Hematopoietic multipotent progenitor cell treated with erythropoietin and hydrocortisone succinate and interleukin-3 and kit ligand, for 15 days (in vitro differentiated cells): ENCODE measurements around the gene TACC3.

Experiments used
- DNase-seq: peaks from one replicate; pipeline ENCODE4 v3.0.0-alpha.2; 2015; ENCODE audit warnings: low spot score

Gene TACC3

DNA sequence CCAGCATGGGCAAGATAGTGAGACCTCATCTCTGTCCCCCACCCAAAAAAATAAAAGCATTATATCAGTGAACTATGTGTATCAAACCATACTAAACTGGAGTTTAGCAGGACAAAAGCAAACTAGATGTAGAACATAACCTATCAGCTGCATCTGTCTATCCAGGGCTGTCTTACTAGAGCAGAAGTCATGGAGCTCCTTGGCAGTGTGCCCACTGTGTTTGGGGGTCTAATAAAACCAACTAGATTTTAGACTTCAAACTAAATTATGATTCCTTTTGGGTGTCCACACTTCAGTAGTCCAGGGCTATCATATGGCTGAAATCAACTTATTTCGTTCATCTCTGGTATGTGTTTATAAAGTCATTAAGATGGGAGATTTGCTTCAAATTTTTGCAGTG, 17.5 kb upstream of the TACC3 start:
- DNase-seq, result no peak

DNA sequence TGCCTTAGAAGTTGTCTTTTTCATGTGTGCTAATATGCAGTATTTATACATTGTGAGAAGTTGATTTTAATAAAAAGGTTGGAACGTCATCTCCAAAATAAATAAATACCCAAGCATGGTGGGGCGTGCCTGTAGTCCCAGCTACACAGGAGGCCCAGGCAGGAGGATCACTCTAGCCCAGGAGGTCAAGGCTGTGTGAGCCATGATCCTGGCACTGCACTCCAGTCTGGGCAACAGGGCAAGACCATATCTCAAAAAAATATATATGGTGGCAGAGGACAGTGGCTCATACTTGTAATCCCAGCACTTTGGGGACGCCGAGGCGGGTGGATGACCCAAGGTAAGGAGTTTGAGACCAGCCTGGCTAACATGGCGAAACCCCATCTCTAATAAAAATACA, 15.6 kb upstream of the TACC3 start:
- no peak for DNase-seq

DNA sequence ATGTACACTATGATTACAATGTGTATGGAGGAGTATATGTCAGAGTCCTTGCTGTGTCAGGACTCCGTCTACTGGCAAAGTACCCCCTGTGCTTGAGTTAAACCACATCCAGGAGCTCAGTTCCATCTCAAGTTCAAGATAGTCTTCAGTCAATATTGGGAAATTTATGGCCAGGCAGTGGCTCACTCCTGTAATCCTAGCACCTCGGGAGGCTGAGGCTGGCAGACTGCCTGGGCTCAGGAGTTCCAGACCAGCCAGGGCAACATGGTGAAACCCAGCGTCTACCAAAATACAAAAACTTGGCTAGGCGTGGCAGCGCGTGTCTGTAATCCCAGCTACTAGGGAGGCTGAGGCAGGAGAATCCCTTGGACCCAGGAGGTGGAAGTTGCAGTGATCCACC, 15.0 kb upstream of the TACC3 start:
- no peak for DNase-seq

DNA sequence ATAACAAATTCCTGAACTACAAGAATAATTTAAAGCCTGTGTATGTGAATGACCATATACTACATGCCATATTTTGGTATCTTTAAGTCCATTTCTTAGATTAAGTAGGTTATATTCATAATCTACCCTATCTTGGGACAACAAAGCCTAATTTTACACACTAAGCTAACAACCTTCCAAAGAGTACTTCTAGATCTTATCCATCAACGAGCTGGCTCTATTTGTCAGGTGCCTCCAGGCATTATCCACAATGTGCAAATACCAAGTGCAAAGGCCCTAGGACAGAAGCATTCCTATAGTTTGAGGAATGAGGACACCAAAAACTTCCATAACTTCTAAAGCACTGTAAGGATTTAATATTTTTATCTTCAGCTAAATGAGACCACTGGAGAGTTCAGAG, 12.7 kb upstream of the TACC3 start:
- DNase-seq, result no peak

GRCh38 chr4:1711055-1711570, 10.2 kb upstream of the TACC3 start:
- no peak for DNase-seq

GRCh38 chr4:1711571-1712215, 9.6 kb upstream of the TACC3 start:
- DNase-seq, result no peak

DNA sequence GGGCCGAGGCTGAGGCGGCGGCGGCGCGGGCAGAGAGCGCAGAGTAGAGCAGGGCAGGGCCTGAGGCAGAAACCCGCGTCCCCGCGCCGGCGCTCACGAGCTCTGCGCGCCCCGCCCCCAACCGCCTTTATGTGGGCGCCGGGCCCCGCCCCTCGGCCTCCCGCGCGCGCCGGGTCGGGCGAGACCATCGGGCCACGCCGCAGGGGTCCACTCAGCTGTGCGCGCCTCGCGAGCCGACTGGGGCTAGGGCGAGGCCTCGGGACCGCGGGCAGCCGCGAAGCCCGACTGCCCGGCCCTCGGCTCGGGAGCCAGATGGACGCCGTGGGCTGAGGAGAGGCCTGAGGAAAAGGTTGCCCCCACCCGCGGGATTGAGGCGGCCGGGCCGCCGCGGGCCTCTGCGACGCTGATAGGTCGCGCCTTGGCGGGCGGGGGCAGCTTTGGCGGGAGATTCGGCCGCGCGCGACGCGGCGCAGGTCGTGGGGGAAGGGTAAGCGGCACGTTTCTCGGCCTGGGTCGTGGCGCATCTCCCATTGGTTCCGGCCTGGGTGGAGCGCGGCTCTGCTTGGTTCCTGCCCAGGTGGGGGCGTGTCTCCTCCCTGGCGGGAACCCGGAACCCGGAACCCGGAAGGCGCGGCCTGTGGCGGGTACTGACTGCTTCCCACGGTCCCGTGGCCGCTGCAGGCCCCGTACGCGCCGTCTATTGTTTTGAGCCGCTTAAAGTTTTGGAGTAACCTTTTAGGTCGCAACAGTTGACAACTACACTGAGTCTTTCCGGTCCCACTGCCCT, 8.9 kb upstream of the TACC3 start, which contains the start of gene SLBP:
Gene SLBP (minus strand): TSS at position 104 of the 787 bp plus-strand sequence. CDS start 131 bp downstream, outside the sequence.
- peak; percentile 95 for DNase-seq

DNA sequence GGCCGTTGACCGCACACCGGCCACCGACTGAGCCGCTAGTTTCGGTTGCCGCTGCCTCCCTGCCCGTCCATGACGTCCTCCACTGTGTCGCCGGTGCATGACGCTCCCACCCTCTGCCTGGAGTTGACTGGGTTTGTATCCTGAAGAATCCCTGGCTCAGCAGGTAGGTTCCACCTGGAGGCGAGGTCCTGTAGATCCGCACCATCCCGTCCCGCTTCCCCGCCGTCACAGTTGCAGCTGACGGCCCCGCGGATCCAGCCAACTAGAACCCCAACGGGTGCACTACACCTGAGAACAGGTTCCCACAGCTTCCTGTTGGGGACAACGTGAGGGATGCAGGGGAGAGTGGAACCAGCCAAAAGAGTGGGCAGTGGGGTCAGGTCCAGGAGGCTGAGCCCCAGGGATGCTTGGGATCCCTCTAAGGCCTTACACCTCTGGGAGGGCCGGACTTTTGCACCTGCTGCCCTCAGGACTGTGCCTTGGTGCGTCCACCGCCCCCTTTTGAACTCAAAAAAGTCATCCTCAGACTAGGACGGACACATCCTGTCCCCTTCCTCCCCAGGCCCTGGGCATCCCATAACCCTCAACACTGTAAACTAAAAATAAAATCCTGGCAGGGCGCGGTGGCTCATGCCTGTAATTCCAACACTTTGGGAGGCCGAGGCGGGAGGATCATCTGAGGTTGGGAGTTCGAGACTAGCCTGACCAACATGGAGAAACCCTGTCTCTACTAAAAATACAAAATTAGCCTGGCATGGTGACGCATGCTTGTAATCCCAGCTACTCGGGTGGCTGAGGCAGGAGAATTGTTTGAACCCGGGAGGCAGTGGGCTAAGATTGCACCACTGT, 8.1 kb upstream of the TACC3 start:
- DNase-seq, result no peak

- DNase-seq, result no peak
Observed at GRCh38 chr4:1714303-1715001, 6.9 kb upstream of the TACC3 start.

- DNase-seq, result no peak
Observed at GRCh38 chr4:1715002-1715758, 6.1 kb upstream of the TACC3 start.

DNA sequence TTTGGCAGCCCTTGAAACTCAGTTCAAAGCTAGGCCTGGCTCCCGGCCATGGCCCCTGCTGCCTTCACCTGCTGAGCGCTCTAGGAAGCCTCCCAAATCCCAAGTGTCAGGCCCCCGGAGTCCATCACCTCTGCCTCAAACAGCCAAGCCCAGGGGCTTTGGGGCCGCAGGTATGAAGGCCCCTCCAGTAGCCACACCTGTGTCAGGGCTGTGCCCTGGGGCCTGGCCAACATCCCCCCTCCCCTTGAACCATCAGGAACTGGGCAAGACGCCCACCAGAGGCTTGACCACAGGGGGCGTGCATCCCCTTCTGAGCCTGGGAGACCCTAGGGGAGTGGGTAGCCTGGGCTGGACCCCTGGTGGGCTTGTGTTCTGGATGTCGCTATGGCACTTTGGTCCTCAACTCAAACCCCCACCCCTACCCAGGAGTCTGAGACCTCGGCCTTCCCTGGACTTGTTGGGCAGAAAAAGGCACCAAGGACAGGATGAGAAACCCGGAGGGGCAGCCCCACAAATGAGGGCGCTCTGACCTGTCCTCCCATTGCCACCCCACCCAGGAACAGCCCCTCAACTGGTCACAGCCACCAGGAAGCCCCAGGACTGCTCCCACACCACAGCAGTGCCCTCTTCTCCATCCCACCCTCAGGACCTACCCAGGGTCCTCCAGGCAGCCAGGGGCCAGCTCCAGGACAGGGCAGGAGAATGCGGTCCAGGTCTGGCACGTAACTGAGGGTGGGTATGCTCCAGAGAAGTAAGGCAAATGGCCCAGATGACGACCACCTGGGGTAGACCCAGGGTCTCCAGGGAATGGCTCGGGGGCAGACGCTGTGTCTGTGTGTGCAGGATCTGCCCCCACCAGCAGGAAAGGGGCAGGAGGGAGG, 5.0 kb upstream of the TACC3 start:
- DNase-seq, result no peak

GRCh38 chr4:1717129-1718094, 3.9 kb upstream of the TACC3 start:
- DNase-seq, result no peak

- no peak for DNase-seq
Observed at GRCh38 chr4:1718095-1718850, 3.0 kb upstream of the TACC3 start.

- DNase-seq, result peak; percentile 35
Observed at GRCh38 chr4:1720163-1720983, 948 bp upstream of the TACC3 start.

- no peak for DNase-seq
Observed at GRCh38 chr4:1721666-1722550, 587 bp downstream of the TACC3 start.

DNA sequence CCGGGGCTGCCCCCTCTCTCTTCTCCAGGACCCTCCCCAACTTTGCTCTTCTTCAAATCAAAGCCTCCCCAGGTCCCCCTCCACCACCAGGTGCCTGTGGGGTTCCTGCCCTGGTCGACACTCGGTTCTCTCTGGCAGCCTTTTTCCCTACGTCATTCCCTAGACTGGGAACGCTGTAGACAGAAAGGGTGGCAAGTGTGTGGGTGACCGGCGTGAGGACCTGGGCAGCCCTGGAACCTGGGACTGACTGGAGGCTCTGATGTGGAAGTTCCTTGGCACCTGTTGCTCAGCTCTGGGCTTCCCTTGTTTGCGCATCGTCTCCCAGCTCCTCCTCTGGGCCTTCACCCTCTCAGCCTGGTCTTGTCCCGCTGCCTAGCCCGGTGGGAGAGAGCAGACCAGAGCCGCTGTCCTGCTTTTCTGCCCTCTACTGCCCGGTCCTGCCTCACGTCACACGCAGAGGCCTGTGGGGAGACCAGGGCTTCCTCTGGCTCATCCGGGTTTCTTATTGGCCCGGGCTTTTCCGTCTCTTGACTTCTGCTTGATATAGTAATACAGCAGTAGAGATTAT, 1.3 kb downstream of the TACC3 start:
- no peak for DNase-seq
